ENCODE data around the gene ADAM19.

GRCh38 chr5:157540707-157541446 is 34.7 kb downstream of the ADAM19 start:
- TF ChIP-seq CTCF (IDR thresholded peaks at IDR 0.05), result no peak
- TF ChIP-seq POLR2A (IDR thresholded peaks at IDR 0.05), result no peak

All from body of pancreas (tissue), 4 donors.